GM18520 (cell line): Measurements from ENCODE around the gene TCF25.
"Not testable (repeated sequence)": the region's sequence is repeated elsewhere in the genome, so short reads cannot be mapped to it uniquely, and the experiment has no call there.

Experiments
- ATAC-seq: cut with Tn5 transposase; IDR thresholded peaks from one replicate; pipeline ENCODE4 v1.9.1; 2021; ENCODE audit not compliant: unreplicated experiment

TCF25 gene

GRCh38 chr16:89902980-89903379 lies 29.6 kb downstream of the TCF25 start:
- no peak for ATAC-seq

DNA sequence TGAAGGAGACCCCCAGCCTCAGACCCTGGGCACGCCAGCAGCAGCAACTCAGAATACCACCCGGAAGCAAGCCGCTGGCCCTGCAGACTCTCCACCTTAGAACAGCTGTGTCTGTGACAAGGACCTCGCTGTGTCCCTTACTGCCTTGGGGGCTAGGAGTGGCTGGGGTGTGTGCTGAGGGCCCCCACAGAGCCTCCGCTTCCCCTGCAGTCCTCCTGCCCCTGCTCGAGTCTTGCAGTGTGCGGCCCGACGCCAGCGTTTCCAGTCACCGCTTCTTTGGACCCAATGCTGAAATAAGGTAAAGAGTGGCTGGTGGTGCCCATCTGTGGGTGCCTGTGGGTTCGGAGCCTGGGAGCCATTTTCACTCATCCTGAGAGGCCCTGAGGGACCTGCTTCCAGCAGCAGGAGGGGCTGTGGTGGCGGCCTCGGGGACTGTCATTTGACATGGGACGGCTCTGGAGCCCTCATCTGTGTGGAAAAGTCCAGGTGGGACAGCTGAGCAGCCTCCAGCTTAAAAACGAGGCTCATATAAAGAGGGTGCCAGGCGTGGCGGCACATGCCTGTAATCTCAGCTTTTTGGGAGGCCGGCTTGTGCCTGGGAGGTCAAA lies 30.6 kb downstream of the TCF25 start:
- no peak for ATAC-seq

DNA sequence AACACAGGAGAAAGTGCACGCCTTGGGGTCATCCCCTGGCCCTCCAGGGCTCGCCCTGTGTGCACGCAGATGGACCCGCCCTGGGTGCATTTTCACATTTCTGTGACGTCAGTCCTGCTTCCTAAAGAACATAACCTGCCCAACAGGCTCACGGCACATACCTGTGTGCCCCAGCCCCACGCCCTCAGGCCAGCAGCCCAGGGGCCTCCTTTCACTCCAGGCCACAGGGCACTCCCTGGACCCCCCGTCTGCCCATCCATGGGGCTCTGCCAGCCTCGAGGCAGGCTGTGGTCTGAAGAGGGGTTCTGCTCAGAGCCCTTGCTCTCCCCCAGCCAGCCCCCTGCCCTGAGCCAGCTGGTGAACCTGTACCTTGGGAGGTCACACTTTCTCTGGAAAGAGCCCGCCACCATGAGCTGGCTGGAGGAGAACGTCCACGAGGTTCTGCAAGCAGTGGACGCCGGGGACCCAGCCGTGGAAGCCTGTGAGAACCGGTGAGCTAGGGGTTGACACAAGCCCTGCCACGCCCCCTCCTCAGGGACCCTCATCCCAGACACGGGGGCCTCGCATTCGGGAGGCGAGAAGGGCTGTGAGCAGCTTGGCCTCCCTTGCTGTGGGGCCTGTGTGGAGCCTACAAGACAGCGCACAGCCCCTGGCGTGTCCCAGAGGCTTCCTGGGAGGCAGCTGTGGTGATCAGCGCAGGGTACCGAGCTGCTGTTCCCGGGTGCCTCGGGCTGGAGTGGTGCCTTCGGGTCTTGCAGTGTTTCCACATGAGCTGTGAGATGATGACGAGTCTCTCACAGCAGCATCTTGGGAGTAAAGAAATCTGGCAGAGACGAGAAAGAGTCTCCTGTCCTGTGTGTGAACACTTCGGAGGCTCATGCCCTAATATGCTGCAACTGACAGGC lies 31.5 kb downstream of the TCF25 start:
- no peak for ATAC-seq

- ATAC-seq: no peak
Observed at GRCh38 chr16:89905511-89906139, 32.2 kb downstream of the TCF25 start.

DNA sequence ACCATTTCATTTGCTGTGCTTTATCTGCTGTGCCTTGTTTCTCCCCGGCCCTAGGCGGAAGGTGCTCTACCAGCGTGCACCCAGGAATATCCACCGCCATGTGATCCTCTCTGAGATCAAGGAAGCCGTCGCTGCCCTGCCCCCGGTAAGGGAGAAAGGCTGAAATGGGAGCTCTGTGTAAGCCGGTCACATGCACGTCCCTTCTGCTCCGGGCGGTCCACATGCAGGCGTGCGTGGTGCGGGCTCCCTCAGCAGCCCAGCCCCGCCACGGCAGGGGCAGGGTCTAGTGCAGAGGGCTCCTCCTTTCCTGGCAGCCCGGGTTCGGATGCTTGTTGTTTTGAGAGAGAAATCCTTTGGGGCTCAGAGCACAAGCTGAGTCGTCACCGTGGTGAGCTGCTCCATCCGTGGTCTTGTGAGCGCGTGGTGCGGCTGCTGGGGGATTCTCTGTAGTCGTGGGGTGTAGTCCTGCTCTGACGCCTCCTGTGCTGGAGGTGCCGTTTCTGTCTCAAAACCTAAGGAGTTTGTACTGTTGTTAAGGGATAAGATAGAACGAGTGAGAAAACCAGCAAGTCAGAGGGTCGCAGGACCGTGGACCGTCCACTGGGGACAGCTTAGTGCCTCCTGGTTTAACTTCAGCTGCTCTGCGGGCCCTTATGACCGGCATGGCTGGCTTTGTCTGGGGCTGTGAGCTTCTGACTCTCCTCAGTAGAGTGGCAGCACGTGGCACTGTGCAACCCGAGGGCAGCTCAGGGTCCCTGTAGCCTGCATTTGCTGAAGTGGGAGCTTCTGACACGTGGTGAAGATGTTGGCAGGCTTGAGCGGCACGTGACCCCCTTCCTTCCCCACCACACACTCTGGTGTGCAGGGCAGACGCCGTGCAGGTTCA lies 33.0 kb downstream of the TCF25 start:
- no peak for ATAC-seq

GRCh38 chr16:89907055-89907814 lies 33.8 kb downstream of the TCF25 start:
- no peak for ATAC-seq

DNA sequence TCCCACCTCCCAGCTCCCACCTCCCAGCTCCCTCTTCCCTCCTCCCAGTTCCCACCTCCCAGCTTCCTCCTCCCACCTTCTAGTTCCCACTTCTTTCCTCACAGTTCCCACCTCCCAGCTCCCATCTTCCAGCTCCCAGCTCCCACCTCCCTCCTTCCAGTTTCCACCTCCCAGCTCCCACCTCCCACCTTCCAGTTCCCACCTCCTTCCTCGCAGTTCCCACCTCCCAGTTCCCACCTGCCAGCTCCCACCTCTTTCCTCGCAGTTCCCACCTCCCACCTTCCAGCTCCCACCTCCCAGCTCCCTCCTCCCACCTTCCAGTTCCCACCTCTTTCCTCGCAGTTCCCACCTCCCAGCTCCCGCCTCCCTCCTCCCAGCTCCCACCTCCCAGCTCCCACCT lies 34.8 kb downstream of the TCF25 start:
- no peak for ATAC-seq

- no peak for ATAC-seq
Observed at GRCh38 chr16:89909777-89910716, 36.7 kb downstream of the TCF25 start.

GRCh38 chr16:89910717-89911354 lies 37.4 kb downstream of the TCF25 start:
- no peak for ATAC-seq

DNA sequence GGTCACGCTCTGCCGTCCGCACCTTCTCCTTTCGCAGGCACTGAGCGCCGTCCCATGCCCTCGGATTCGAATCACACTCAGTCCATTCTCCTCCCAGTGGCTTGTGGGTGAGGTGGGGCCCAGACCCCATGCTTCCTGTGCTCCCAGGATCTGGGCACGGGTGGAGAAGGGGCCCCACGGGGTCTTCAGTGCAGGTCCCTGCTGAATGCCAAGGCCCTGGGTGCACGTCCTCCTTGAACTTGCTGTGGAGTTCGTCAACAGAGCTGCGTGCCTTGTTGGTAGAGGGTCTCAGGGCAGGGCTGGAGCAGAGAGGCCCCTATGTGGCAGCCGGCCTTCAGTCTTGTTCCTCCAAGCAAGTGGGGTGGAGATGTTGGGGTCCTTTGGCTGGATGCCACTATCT lies 38.0 kb downstream of the TCF25 start:
- ATAC-seq: no peak

DNA sequence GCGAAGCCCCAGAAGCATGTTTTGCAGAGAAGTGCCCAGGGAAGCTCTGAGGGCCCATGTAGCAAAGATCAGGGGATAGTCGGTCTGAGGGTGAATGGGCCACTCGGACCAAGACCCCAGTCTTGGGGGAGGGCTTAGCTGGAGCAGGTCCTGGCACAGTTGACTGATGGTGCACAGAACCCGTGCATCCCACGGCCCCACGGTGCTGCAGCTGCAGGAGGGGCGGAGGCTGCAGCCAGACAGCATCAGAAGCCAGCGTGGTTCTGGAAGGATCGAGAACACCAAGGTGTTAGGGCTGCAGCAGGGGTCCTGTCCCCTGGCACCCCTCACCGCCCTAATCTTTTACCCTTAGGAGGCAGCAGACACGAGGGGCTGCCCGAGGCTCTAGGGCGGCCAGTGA lies 38.8 kb downstream of the TCF25 start:
- no peak for ATAC-seq

DNA sequence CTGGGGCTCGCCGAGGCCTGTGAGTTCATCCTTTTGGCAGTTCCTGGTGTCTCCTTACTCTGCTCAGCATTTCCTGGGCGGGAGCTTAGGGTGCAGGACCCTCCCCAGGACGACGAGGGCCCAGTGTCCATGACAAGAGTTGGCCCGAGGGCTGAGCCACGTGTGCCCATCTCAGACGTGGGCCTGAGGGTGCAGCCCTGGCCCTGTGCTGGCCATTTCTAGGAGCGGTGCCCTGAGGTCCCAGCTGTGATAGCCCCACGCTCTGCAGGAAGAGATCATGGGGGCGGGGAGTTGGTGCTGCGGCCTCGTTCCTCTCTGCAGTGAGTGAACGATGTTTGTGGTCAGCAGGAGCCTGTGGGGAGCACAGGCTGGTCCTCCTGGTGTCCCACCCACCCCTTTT lies 39.2 kb downstream of the TCF25 start:
- ATAC-seq: no peak

- ATAC-seq: no peak
Observed at GRCh38 chr16:89913408-89914387, 40.3 kb downstream of the TCF25 start.

DNA sequence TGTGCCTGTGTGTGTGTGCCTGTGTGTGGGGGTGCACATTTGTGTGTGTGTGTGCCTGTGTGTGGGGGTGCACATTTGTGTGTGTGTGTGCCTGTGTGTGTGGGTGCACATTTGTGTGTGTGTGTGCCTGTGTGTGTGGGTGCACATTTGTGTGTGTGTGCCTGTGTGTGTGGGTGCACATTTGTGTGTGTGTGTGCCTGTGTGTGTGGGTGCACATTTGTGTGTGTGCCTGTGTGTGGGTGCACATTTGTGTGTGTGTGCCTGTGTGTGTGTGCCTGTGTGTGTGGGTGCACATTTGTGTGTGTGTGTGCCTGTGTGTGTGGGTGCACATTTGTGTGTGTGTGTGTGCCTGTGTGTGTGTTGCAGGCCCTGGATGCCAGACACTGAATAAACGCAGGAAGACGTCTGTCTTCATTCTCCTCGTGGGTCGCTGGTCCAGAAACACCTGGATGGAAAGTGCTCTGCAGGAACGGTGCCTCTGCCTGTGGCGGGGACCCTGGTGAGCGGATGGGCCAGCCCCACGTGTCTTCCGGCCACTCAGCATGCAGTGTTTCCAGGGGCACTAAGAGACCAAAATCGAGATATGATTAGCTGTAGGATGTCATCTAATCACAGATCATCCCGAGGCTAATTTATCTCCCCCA lies 41.4 kb downstream of the TCF25 start:
- not testable (repeated sequence) for ATAC-seq

- ATAC-seq: no peak
Observed at GRCh38 chr16:89915303-89916232, 42.2 kb downstream of the TCF25 start.
